Nephron (organoid): ENCODE data around the gene PTDSS2.

Source experiments
- H3K27ac Mint-ChIP-seq, 3 experiments: 2 replicates each; pipeline ENCODE4 v1.8.0; 2020; ENCODE audit warnings: mixed read lengths in 3 of 3, mild to moderate bottlenecking in 2 of 3, moderate library complexity in 1 of 3
- H3K27me3 Mint-ChIP-seq: 2 replicates; pipeline ENCODE4 v1.8.0; 2021; ENCODE audit warnings: low read depth, mild to moderate bottlenecking, moderate library complexity, mixed read lengths
- H3K36me3 Mint-ChIP-seq: 2 replicates; pipeline ENCODE4 v1.8.0; 2020; ENCODE audit warnings: low read depth, mixed read lengths
- H3K4me1 Mint-ChIP-seq: 2 replicates; pipeline ENCODE4 v1.8.0; 2020; ENCODE audit warnings: mixed read lengths
- H3K4me3 Mint-ChIP-seq, 3 experiments: 2 replicates each; pipeline ENCODE4 v1.8.0; 2020; ENCODE audit warnings: mild to moderate bottlenecking in 3 of 3, mixed read lengths in 3 of 3, moderate library complexity in 2 of 3
- H3K9me3 Mint-ChIP-seq: 2 replicates; pipeline ENCODE4 v1.8.0; 2020; ENCODE audit warnings: mixed read lengths
- CTCF ChIP-seq, 3 experiments: fragments of 200-600 bp; sonication (generic); IDR thresholded peaks; one replicate each; pipeline ENCODE4 v1.5.0; 2021; ENCODE audit warnings: antibody characterized with exemption in 3 of 3; ENCODE audit not compliant: unreplicated experiment in 3 of 3

The PTDSS2 gene

GRCh38 chr11:502288-503178, 52.5 kb downstream of the PTDSS2 start:
- Mint-ChIP-seq H3K4me1 (peaks cover 17% of the 10 kb centered on the region), H3K9me3 (peaks cover 1% of the 10 kb centered on the region), H3K4me3 (no peak overlapping the region), H3K27ac (no peak overlapping the region), H3K27me3 (peaks cover 2% of the 10 kb centered on the region), H3K36me3 (peaks cover 19% of the 10 kb centered on the region)
- no peak for TF ChIP-seq CTCF (IDR thresholded peaks at IDR 0.05; ENCODE audit: unreplicated experiment in 3 of 3)

- H3K4me3 Mint-ChIP-seq, result no peak overlapping the region
- peaks cover 11% of the 10 kb centered on the region for H3K36me3 Mint-ChIP-seq
Measured at GRCh38 chr11:503179-503981, 53.3 kb downstream of the PTDSS2 start.

GRCh38 chr11:504053-504993, 54.2 kb downstream of the PTDSS2 start:
- peak overlapping the region in 1 of 3 experiments; percentile 75 for H3K27ac Mint-ChIP-seq
- peaks cover 16% of the 10 kb centered on the region for H3K4me1 Mint-ChIP-seq
- H3K36me3 Mint-ChIP-seq, result peaks cover 9% of the 10 kb centered on the region
- H3K9me3 Mint-ChIP-seq, result no peaks in the 10 kb centered on the region
- H3K27me3 Mint-ChIP-seq, result no peaks in the 10 kb centered on the region
- no peak for TF ChIP-seq CTCF (IDR thresholded peaks at IDR 0.05; ENCODE audit: unreplicated experiment in 3 of 3)
- peak overlapping the region; percentile 62 to 98 (median 81) for H3K4me3 Mint-ChIP-seq

More at GRCh38 chr11:503179-503981, 53.3 kb downstream of the PTDSS2 start:
- TF ChIP-seq CTCF (IDR thresholded peaks at IDR 0.05; ENCODE audit: unreplicated experiment in 3 of 3), result no peak
- no peak overlapping the region for H3K27ac Mint-ChIP-seq
- no peaks in the 10 kb centered on the region for H3K27me3 Mint-ChIP-seq
- peaks cover 16% of the 10 kb centered on the region for H3K4me1 Mint-ChIP-seq
- no peaks in the 10 kb centered on the region for H3K9me3 Mint-ChIP-seq

- no peak for TF ChIP-seq CTCF (IDR thresholded peaks at IDR 0.05; ENCODE audit: unreplicated experiment in 3 of 3)
- H3K4me3 Mint-ChIP-seq, result peak overlapping the region; percentile 81 to 98 (median 96)
- H3K27me3 Mint-ChIP-seq, result no peaks in the 10 kb centered on the region
- peaks cover 16% of the 10 kb centered on the region for H3K4me1 Mint-ChIP-seq
- peaks cover 13% of the 10 kb centered on the region for H3K36me3 Mint-ChIP-seq
- H3K9me3 Mint-ChIP-seq, result no peaks in the 10 kb centered on the region
- H3K27ac Mint-ChIP-seq, result peak overlapping the region in 1 of 3 experiments; percentile 75
Measured at GRCh38 chr11:504994-505344, 54.9 kb downstream of the PTDSS2 start.

GRCh38 chr11:506238-506994, 56.3 kb downstream of the PTDSS2 start:
- peaks cover 9% of the 10 kb centered on the region for H3K36me3 Mint-ChIP-seq
- peak overlapping the region; percentile 98 to 100 (median 99) for H3K27ac Mint-ChIP-seq
- TF ChIP-seq CTCF (IDR thresholded peaks at IDR 0.05; ENCODE audit: unreplicated experiment in 3 of 3), result no peak
- no peaks in the 10 kb centered on the region for H3K9me3 Mint-ChIP-seq
- peaks cover 2% of the 10 kb centered on the region for H3K27me3 Mint-ChIP-seq
- peaks cover 16% of the 10 kb centered on the region for H3K4me1 Mint-ChIP-seq
- peak overlapping the region; percentile 96 to 100 (median 98) for H3K4me3 Mint-ChIP-seq
